Naive thymus-derived CD8-positive, alpha-beta T cell (primary cell): Measurements from ENCODE around the gene AGXT. TPM values are rescaled to one million over a fixed set of nuclear protein-coding genes. Genes with fewer than 3 reads are reported as not detected.
A peak's percentile ranks its signal among the peaks of the same experiment; 100 is the strongest.

Source experiments
- ATAC-seq, 2 donors: fragments of 150-1000 bp; cut with Tn5 transposase in 1 of 2; sonication (Bioruptor Pico), chemical (Tn5 transposase) in 1 of 2; 1 replicate in 1 of 2; 2 replicates in 1 of 2; pipeline ENCODE4 v1.10.0; 2021; ENCODE audit warnings: mild to moderate bottlenecking in 2 of 2, moderate library complexity in 2 of 2
- POLR2A ChIA-PET: fragments of 350-600 bp; sonication (Branson Sonifier 250); formaldehyde crosslinking; loops from one replicate; lab custom pipeline; 2021; ENCODE audit warnings: antibody characterized with exemption; lab: Charles Lee
- DNase-seq, 10 donors: peaks; one replicate each; pipeline versions ENCODE4 v3.0.0 to v3.0.0-alpha.2; 2020 to 2022
- H3K27ac Mint-ChIP-seq, 10 donors: one replicate each; pipeline ENCODE4 v1.8.0; 2020 to 2022; ENCODE audit warnings: mild to moderate bottlenecking in 10 of 10, mixed read lengths in 10 of 10, moderate library complexity in 4 of 10, inconsistent platforms in 1 of 10
- H3K27me3 Mint-ChIP-seq, 5 donors: one replicate each; pipeline ENCODE4 v1.8.0; 2021 to 2022; ENCODE audit warnings: mixed read lengths in 5 of 5
- H3K36me3 Mint-ChIP-seq, 3 donors: one replicate each; pipeline ENCODE4 v1.8.0; 2020 to 2022; ENCODE audit warnings: mixed read lengths in 3 of 3, mild to moderate bottlenecking in 2 of 3, inconsistent platforms in 1 of 3
- H3K4me1 Mint-ChIP-seq, 4 donors: one replicate each; pipeline ENCODE4 v1.8.0; 2021 to 2022; ENCODE audit warnings: mixed read lengths in 4 of 4
- H3K4me3 Mint-ChIP-seq, 10 donors: one replicate each; pipeline ENCODE4 v1.8.0; 2020 to 2022; ENCODE audit warnings: mild to moderate bottlenecking in 10 of 10, mixed read lengths in 10 of 10, moderate library complexity in 6 of 10, inconsistent platforms in 1 of 10
- H3K9me3 Mint-ChIP-seq, 9 donors: one replicate each; pipeline ENCODE4 v1.8.0; 2020 to 2022; ENCODE audit warnings: mixed read lengths in 9 of 9, mild to moderate bottlenecking in 3 of 9, inconsistent platforms in 1 of 9, moderate library complexity in 1 of 9
- polyA plus RNA-seq, 3 donors: library from polyadenylated mRNA; unstranded; fragments of 300-500 nt; fragmentation: Illumina TruSeq; gene quantifications; one replicate each; pipeline ENCODE4 v1.2.3, GENCODE V29; 2021
- total RNA-seq, 8 experiments: library from RNA in 2 of 8; stranded (reverse) in 2 of 8; gene quantifications; one replicate each; pipeline ENCODE4 v1.2.3 and lab custom pipeline; 2021 to 2026

AGXT gene
- total and polyA plus RNA-seq, 5 experiments from 2014 or later: not detected

DNA sequence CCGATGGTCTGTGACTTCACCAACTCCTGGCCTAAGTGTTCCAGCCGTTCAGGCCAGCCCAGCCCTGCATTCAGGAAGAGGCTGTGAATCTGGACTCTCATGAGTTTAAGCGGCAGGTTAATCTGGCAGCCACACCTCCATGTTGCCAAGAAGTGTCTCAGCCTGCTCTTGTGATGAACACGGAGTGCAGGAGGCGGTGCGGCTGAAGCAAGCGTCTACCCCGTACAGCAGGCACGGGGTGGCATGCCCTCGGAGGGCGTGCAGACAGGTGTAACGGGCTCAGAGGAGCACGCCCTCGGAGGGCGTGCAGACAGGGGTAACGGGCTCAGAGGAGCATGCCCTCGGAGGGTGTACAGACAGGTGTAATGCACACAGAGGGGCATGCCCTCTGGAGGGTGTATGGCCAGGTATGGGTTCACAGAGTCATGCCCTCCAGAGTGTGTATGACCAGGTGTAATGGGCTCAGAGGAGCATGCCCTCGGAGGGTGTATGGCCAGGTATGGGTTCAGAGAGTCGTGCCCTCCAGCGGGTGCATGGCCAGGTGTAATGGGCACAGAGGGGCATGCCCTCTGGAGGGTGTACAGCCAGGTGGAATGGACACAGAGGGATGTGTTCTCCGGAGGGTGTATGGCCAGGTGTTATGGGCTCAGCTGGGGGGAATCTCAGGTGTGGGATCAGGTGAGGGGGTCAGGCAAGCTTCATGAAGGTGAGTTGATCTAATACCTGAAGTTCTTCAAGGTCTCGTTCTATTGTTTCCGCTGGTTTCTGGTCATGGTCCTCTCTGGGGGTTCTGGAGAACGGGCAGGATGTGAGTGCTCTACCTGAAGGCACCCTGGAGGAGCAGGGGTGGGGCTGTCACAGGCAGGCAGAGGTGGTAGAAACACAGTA is 60.1 kb downstream of the AGXT start:
- no peaks in the 10 kb centered on the region for H3K4me1 Mint-ChIP-seq
- POLR2A ChIA-PET: no interaction called here
- peaks cover 0 to 11% (median 2%) of the 10 kb centered on the region in 5 donors for H3K27me3 Mint-ChIP-seq
- no peak overlapping the region for H3K27ac Mint-ChIP-seq
- H3K9me3 Mint-ChIP-seq: peaks cover 0 to 4% (median 0%) of the 10 kb centered on the region in 9 donors
- ATAC-seq (no peak), DNase-seq (peak in 2 of 10 donors; percentile 6 to 47)
- no peak overlapping the region for H3K4me3 Mint-ChIP-seq
- no peaks in the 10 kb centered on the region for H3K36me3 Mint-ChIP-seq

DNA sequence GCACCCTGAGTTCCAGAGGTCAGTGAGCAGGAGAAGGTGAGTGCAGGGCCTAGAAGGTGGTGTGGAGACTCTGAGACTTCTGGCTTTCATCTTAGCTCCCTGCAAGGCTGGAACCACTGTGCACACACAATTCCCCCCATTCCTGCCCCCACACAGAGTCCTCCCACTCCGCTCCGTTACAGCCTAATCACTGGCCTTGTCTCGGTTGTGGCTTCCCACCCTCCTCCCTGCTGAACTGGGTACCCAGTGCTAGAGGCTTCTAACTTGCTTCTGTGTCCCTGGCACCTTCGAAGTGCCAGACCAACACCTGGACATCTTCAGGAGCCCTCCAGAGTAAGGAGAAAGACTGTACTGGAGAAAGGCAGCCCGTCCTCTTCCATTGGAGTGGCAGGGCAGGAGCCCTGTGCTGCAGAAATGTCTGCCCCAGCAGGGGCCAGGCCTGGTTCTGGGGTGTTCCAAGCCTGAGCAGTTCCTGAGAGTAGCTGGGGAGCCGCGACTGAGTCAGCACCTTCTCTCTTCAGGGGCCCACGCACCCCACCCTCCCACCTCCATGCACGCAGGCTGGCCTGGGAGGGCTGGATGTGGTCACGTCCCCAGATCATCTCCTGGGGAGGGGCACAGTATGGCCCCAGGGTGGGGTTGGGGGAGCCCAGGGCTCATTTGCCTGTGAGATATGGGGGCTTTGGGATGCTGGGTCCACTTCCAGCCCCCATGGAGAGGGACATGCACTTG is 60.9 kb downstream of the AGXT start:
- peaks cover 0 to 4% (median 0%) of the 10 kb centered on the region in 9 donors for H3K9me3 Mint-ChIP-seq
- no peaks in the 10 kb centered on the region for H3K36me3 Mint-ChIP-seq
- peaks cover 0 to 11% (median 2%) of the 10 kb centered on the region in 5 donors for H3K27me3 Mint-ChIP-seq
- no peak overlapping the region for H3K27ac Mint-ChIP-seq
- POLR2A ChIA-PET: interaction anchor here (0.6 kb wide), 1 partner anchor 14 kb away, joined by 3 read pairs; no protein-coding TSS in a partner anchor
- ATAC-seq (no peak), DNase-seq (peak in 2 of 10 donors; percentile 10 to 58)
- H3K4me1 Mint-ChIP-seq: no peaks in the 10 kb centered on the region
- H3K4me3 Mint-ChIP-seq: no peak overlapping the region

Other genes starting within 250 kb of the AGXT start
- gene GPR35, start 243.3 kb upstream of the AGXT start, total RNA-seq: 1 to 10 TPM; 8.9 to 9.8 TPM
- gene GPR35, start 243.3 kb upstream of the AGXT start, polyA plus RNA-seq: 1 to 10 TPM; 1.3 to 1.7 (median 1.6) TPM
- not detected for gene AQP12B, start 185.9 kb upstream of the AGXT start, total RNA-seq
- not detected for gene AQP12B, start 185.9 kb upstream of the AGXT start, polyA plus RNA-seq
- gene AQP12A, start 177.0 kb upstream of the AGXT start, total RNA-seq: not detected
- not detected for gene AQP12A, start 177.0 kb upstream of the AGXT start, polyA plus RNA-seq
- gene KIF1A, start 48.6 kb upstream of the AGXT start, total RNA-seq: not detected
- under 1 TPM in 1 of 3 donors, not detected in 2; 0.10 TPM for gene KIF1A, start 48.6 kb upstream of the AGXT start, polyA plus RNA-seq
- gene MAB21L4, start 27.3 kb downstream of the AGXT start, total RNA-seq: not detected
- not detected for gene MAB21L4, start 27.3 kb downstream of the AGXT start, polyA plus RNA-seq
- gene CROCC2, start 37.5 kb downstream of the AGXT start, total RNA-seq: not detected
- gene CROCC2, start 37.5 kb downstream of the AGXT start, polyA plus RNA-seq: not detected
- gene SNED1, start 129.8 kb downstream of the AGXT start, total RNA-seq: 10 to 100 TPM; 91.8 to 99.9 TPM
- gene SNED1, start 129.8 kb downstream of the AGXT start, polyA plus RNA-seq: 1 to 10 TPM in 2 of 3 donors, under 1 TPM in 1; 0.60 to 3.0 (median 1.4) TPM
- 100 to 1,000 TPM; 265 to 270 TPM for gene MTERF4, start 233.5 kb downstream of the AGXT start, total RNA-seq
- 10 to 100 TPM; 46.4 to 82.1 (median 57.8) TPM for gene MTERF4, start 233.5 kb downstream of the AGXT start, polyA plus RNA-seq